GM21825 (cell line): ENCODE results near the gene DRGX.

Experiments used
- ATAC-seq: cut with Tn5 transposase; IDR thresholded peaks from one replicate; pipeline ENCODE4 v1.9.1; 2021; ENCODE audit warnings: mild to moderate bottlenecking, moderate library complexity; ENCODE audit not compliant: unreplicated experiment

The DRGX gene

GRCh38 chr10:49395741-49396665 lies at the start of gene DRGX:
Gene DRGX (minus strand): TSS chr10:49396089. CDS start chr10:49395440, 649 bp downstream.
- ATAC-seq, result no peak

GRCh38 chr10:49444349-49444748 lies 48.5 kb upstream of the DRGX start:
- ATAC-seq, result no peak

GRCh38 chr10:49442863-49443262 lies 47.0 kb upstream of the DRGX start:
- no peak for ATAC-seq

- ATAC-seq, result no peak
Observed at GRCh38 chr10:49441488-49442476, 45.9 kb upstream of the DRGX start.

DNA sequence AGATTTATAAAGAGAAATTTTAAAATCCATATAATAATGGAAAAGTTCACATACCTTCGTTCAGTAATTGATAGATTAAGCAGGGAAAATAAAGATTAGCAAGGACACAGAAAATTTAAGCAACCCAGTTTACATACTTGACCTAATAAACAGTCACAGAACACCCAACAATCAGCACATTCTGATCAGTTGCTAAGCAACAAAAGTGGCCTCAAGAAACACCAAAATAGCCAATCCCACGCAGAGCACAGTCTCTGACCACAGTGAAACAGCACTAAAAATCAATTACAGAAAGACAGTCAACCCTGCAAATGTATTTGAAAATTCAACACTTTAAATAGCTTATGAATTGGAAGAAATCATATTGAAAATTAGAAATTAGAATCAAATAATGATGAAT lies 39.3 kb upstream of the DRGX start:
- ATAC-seq, result no peak

GRCh38 chr10:49433069-49433468 lies 37.2 kb upstream of the DRGX start:
- ATAC-seq, result no peak

DNA sequence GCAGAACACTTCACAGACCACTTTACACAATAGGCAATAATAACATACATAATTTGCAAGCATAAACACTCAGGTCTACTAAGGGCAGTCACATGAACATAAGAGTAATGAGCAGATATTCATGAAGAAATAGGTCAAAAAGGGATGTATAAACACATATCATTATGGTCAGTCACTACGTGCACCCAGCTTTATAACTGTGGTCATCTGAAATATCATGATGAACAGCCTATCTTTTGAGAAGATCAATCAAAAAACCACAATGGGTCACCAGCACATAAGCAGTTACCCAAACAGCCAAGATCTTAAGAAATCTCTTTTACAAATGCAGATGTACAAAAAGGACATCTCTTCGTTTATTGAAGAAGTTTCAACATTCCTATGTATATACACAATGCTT lies 35.5 kb upstream of the DRGX start:
- ATAC-seq, result no peak

DNA sequence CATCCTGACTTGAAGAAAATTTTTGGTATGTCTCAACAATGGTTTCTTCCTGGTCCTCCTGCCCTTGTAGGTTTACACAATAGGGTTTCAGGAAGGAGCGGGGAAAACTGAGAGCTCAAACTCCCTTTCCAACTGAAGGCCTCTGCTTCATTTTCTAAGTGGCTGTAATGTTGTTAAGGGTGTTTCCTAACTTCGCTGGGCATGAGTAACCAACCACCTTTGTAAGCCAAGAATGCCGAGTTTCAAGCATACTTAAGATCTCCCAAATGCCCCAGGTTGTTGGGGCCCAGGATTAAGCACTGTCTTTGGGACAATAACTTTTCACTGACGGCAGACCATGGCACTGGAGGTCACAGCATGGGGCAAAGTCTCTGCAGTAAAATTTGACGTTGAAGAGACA lies 33.6 kb upstream of the DRGX start:
- no peak for ATAC-seq

- ATAC-seq, result no peak
Observed at GRCh38 chr10:49426490-49427360, 30.8 kb upstream of the DRGX start.

- ATAC-seq, result no peak
Observed at GRCh38 chr10:49419005-49419404, 23.1 kb upstream of the DRGX start.

DNA sequence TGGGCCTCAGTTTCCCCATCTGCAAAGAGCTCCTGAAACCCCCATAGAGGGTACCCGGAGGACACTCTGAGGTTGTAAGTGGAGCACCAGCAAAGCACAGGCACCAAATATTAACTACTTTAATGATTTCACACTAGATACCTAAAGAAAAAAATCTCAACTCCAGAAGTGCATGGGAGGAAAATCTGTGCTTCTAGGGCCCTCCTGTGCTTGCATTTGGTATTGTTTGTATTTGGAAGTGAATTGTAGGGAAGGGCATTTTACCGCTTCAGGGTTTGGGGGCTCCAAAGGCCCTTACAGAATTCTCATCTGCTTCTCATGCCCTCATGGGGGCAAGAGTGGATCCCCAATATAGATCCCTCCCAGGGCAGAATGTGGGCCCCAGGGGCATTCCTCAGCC lies 22.4 kb upstream of the DRGX start:
- ATAC-seq, result no peak

DNA sequence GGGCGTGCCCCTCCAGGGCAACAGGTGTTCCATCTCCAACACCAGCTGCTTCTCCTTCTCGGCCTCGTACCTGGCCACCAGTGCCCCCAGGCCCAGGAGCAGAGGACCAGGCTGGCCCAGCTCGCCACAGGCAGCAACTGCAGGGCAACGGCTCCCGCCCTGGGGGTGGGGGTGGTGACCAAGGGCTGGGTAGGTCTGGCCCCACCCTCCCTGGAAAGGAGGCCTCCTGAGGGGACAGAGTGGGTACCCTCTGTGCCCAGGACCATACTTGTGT lies 22.1 kb upstream of the DRGX start:
- no peak for ATAC-seq

DNA sequence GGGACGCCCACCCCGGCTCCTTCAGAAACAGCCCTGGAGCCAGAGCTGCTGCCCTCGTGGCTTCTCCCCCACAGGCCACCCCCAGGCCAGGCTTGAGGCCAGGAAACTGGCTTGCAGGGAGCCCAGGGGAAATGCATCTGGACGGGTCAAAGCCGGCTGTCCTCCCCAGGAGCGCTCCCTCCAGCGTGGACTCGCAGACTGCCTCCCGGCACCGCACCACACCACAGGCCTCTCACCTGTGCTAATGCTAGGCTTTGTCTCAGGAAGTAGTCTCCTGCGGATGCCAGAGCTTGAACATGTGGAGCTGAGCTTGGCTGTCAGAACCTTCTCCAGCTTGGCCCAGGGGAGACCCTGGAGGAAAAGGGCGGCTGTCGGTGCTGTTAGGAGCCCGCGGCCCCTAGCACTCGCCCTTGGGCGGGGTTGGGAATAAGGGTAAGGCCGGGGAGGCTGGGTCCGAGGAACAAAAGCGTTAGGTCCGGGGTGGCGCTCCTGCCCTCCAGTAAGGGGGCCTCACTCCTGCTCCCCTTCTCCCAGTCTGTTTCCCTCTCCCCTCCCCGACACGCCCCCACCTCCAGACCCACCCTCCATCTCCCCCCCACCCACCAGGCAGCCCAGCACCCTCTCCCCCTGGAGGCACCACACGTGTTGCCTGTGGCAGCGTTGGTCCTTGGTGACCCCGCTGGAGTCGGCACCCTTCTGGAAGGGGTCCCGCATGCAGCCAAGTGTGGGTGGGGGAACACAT lies 21.6 kb upstream of the DRGX start:
- ATAC-seq, result no peak

DNA sequence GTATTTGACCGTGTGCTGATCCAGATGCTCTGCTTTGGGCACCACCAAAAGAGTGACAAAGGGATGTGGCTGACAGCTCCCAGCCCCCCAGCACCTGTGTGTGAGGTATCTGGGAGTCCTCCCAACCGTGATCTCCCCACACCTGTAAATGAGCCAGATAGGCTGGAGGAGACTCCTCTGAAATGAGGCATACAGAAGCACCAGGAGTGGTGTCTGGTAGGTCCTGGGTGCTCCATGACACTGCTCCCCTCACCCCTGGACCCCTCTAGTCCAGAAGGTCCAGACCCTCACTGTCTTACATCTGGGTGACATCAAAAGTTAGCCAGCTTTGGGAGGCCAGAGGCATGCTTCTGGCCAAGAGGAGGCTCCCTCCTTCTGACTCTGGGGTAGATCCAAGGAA lies 20.0 kb upstream of the DRGX start:
- ATAC-seq, result no peak

- no peak for ATAC-seq
Observed at GRCh38 chr10:49415109-49415508, 19.2 kb upstream of the DRGX start.

GRCh38 chr10:49414496-49414895 lies 18.6 kb upstream of the DRGX start:
- no peak for ATAC-seq

DNA sequence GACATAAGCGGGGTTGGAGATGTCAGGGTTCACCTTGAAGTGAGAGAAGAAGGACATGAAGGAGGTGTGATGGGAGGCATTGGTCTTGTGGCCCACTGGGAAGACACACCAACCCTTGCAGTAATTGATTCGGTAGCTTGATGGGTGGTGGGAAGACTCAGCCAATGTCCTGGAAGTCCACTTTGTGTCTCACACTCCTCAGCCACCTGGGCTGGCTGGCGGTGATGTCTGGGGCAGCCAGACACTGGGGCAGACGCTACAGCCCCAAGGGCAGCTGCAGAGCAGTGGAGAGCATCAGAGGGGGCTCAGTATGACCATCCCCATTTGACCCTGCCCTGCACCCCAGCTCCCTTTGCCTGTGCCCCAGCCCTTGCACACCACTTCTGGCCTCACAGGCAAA lies 16.7 kb upstream of the DRGX start:
- no peak for ATAC-seq

GRCh38 chr10:49410365-49411074 lies 14.6 kb upstream of the DRGX start:
- ATAC-seq, result no peak

GRCh38 chr10:49409755-49410154 lies 13.9 kb upstream of the DRGX start:
- ATAC-seq, result no peak
